Heart left ventricle (tissue), 13 donors: ENCODE results near the gene STH.

Experiments used
- POLR2A ChIP-seq, 2 donors: fragments of 450-650 bp; IDR thresholded peaks; one replicate each; pipeline ENCODE4 v1.6.1; 2017; ENCODE audit warnings: antibody characterized with exemption in 2 of 2, mild to moderate bottlenecking in 2 of 2, moderate library complexity in 2 of 2
- TF ChIP-seq, protein P1 (sequence below), 12 donors: fragments of 200-600 bp; sonication (generic) in 4 of 12; IDR thresholded peaks; one replicate each; pipeline versions ENCODE4 v1.5.0 to v1.8.0; 2018 to 2022; ENCODE audit warnings: antibody characterized with exemption in 12 of 12, mild to moderate bottlenecking in 5 of 12
- donor health status: ischemic (EF 13 %, LVEDD 7.1; RV severe dilation, severe dysfunction).
- donor health status: DM: no; HTN: yes; CAD: no.
- donor health status: DM: no; HTN: no; CAD: no.
- donor health status: ischemic (EF 25% LVEDD 6.9; RV normal size, moderate dysfunction).
- donor health status: ischemic (EF 25% LVEDD 5.7; RV mildly dilated, moderate dysfunction).
- donor health status: ischemic (EF 35%, LVEDD 5.7; RV mildly dilated, moderate dysfunction).
- donor health status: nonischemic (EF 11% LVEDD 7.7; RV severe dilation, severe dysfunction).
- donor health status: DM: yes; HTN: yes; CAD: no.
- donor health status: PGD.
- donor health status: ischemic (EF 29% LVEDD 5.4; RV normal size, mild dysfunction).
- donor health status: nonischemic (EF 23%, LVEDD 6.1; RV moderate dilation, normal function).

DNA sequence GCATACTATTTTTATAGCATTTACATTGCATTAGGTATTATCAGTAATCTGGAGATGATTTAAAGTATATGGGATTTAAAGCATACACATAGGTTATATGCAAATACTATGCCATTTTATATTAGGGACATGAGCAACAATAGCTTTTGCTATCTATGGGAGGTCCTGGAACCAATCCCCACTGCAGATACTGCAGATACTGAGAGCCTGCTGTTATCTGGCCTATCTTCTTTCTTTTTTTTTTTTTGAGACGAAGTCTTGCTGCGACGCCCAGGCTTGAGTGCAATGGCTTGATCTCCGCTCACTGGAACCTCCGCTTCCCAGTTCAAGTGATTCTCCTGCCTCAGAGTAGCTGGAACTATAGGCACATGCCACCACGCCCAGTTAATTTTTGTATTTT, 37.4 kb downstream of the STH start:
- TF ChIP-seq POLR2A (IDR thresholded peaks at IDR 0.05) = no peak
- TF ChIP-seq, protein P1, sequence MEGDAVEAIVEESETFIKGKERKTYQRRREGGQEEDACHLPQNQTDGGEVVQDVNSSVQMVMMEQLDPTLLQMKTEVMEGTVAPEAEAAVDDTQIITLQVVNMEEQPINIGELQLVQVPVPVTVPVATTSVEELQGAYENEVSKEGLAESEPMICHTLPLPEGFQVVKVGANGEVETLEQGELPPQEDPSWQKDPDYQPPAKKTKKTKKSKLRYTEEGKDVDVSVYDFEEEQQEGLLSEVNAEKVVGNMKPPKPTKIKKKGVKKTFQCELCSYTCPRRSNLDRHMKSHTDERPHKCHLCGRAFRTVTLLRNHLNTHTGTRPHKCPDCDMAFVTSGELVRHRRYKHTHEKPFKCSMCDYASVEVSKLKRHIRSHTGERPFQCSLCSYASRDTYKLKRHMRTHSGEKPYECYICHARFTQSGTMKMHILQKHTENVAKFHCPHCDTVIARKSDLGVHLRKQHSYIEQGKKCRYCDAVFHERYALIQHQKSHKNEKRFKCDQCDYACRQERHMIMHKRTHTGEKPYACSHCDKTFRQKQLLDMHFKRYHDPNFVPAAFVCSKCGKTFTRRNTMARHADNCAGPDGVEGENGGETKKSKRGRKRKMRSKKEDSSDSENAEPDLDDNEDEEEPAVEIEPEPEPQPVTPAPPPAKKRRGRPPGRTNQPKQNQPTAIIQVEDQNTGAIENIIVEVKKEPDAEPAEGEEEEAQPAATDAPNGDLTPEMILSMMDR (IDR thresholded peaks at IDR 0.05) = no peak
